ENCODE measurements around the gene TKTL1. TPM values are rescaled to one million over a fixed set of nuclear protein-coding genes. Genes with fewer than 3 reads are reported as not detected.

Gene TKTL1
- total RNA-seq, 5 donors from 2014 or later (not counting 1 experiment from before 2014, with no cell fraction given) = 0.60 to 5.5 (median 1.3) TPM

- POLR2A ChIA-PET = interaction anchor here in 1 of 2 donors (0.6 kb wide), 1 partner anchor 717 kb away, joined by 3 read pairs; no protein-coding TSS in a partner anchor
- H3K36me3 ChIP-seq (ENCODE audit: control insufficient read depth in 2 of 2, extremely low read depth in 1 of 2, insufficient read depth in 1 of 2, low read length in 1 of 2) = no peaks in the 10 kb centered on the region
- H3K36me3 Mint-ChIP-seq = no peaks in the 10 kb centered on the region
- H3K9me3 Mint-ChIP-seq = no peaks in the 10 kb centered on the region
- DNase-seq = no peak
- no peaks in the 10 kb centered on the region for H3K9me3 ChIP-seq
- peaks cover 25 to 41% (median 34%) of the 10 kb centered on the region in 3 donors for H3K4me1 Mint-ChIP-seq
- 100% methylated on average over 2 of the region's 3 CpGs for WGBS (ENCODE audit: insufficient coverage)
- H3K4me1 ChIP-seq (ENCODE audit: control insufficient read depth in 1 of 2, extremely low read depth in 1 of 2, insufficient read depth in 2 of 2, low read length in 2 of 2) = peaks cover 0 to 42% of the 10 kb centered on the region in 2 experiments
- no peak overlapping the region for H3K27ac ChIP-seq (ENCODE audit: low read length)
- H3K27ac Mint-ChIP-seq = no peak overlapping the region
- no peak overlapping the region for H3K4me3 Mint-ChIP-seq
- H3K27me3 Mint-ChIP-seq = peaks cover 0 to 9% of the 10 kb centered on the region in 2 donors
- H3K27me3 ChIP-seq (replicated peaks in 1 of 2; ENCODE audit: control insufficient read depth in 2 of 2, extremely low read depth in 1 of 2, insufficient read depth in 2 of 2, low read length in 1 of 2) = no peaks in the 10 kb centered on the region
- CTCF ChIA-PET = interaction anchor here (0.5 to 1.5 kb wide), 3 partner anchors 10 to 843 kb away, joined by 3 to 4 read pairs (median 3); no protein-coding TSS in a partner anchor
- no peak overlapping the region for H3K4me3 ChIP-seq (ENCODE audit: control insufficient read depth in 1 of 2, extremely low read depth in 1 of 2, low read length in 1 of 2)
- ATAC-seq (replicated peaks in 1 of 4) = no peak
These were observed 19.8 kb downstream of the TKTL1 start for GRCh38 chrX:154315416-154315815.

DNA sequence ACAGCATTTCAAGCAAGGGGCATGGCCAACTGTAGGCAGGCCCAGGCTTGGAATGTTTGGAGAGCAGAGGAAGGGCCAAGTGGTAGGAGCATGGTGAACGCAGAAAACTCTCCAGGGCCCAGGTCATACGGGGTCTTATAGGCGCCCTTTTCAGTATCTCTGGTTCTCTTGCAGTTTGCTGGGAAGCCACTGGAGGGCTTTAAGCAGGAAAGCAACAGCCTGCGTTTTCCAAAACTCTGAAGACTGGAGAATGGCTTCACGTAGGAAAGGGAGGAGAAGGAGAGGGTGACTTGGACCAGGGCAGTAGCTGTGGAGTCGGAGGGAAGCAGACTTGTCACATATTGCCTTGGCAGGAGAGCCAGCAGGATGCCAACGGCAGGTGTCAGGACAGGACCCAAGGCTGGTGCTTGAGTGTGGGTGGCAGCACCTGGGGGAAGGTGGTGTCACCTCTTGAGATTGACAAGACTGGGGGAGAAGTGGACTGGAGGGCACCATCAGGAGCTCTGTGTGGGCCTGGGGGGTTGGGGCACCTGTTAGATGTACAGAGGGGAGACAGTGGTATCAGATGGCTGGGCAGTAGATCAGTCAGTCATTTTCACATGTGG is 21.9 kb downstream of the TKTL1 start:
- H3K27ac ChIP-seq (ENCODE audit: low read length) = no peak overlapping the region
- 33% methylated on average over 3 of the region's 7 CpGs for WGBS (ENCODE audit: insufficient coverage)
- ChIA-PET CTCF (interaction anchor here in 1 of 2 donors (0.6 to 1.1 kb wide), 3 partner anchors 9 to 1320 kb away, joined by 3 to 4 read pairs (median 4); no protein-coding TSS in a partner anchor), POLR2A (interaction anchor here in 1 of 2 donors (1.1 kb wide), 1 partner anchor 82 kb away, joined by 3 read pairs; no protein-coding TSS in a partner anchor)
- H3K4me3 ChIP-seq (ENCODE audit: control insufficient read depth in 1 of 2, extremely low read depth in 1 of 2, low read length in 1 of 2) = no peak overlapping the region
- Mint-ChIP-seq H3K4me1 (peaks cover 37 to 44% (median 39%) of the 10 kb centered on the region in 3 donors), H3K4me3 (peak overlapping the region in 1 of 3 donors; percentile 46), H3K9me3 (no peaks in the 10 kb centered on the region), H3K27ac (peak overlapping the region in 1 of 2 donors; percentile 31), H3K36me3 (no peaks in the 10 kb centered on the region), H3K27me3 (no peaks in the 10 kb centered on the region)
- peaks cover 2 to 43% of the 10 kb centered on the region in 2 experiments for H3K4me1 ChIP-seq (ENCODE audit: control insufficient read depth in 1 of 2, extremely low read depth in 1 of 2, insufficient read depth in 2 of 2, low read length in 2 of 2)
- ATAC-seq (replicated peaks in 1 of 4) = peak in 3 of 4 experiments; percentile 30 to 55 (median 46)
- peak in 5 of 35 experiments; percentile 8 to 27 (median 12) for DNase-seq
- no peaks in the 10 kb centered on the region for H3K36me3 ChIP-seq (ENCODE audit: control insufficient read depth in 2 of 2, extremely low read depth in 1 of 2, insufficient read depth in 1 of 2, low read length in 1 of 2)
- no peaks in the 10 kb centered on the region for H3K9me3 ChIP-seq
- H3K27me3 ChIP-seq (replicated peaks in 1 of 2; ENCODE audit: control insufficient read depth in 2 of 2, extremely low read depth in 1 of 2, insufficient read depth in 2 of 2, low read length in 1 of 2) = no peaks in the 10 kb centered on the region

DNA sequence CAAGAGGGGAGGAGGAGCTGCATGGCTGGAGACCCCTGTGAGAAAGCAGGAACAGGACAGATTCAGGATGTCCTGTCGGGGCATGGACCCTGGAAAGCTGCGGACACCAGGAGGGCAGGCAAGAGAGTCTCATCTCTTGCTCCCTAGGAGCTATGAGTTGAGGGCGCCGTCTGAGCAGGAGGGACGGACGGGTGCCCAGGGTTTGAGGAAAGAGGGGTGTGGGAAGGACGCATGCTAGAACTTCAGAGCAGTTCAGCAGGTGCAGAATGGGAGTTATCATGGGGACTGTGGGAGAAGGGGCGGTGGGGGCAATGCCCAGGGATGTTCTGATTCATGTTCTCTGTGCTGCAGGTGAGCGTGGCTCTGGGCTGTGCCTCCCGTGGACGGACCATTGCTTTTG is 24.8 kb downstream of the TKTL1 start:
- Mint-ChIP-seq H3K4me1 (peaks cover 30 to 31% (median 30%) of the 10 kb centered on the region in 3 donors), H3K36me3 (no peaks in the 10 kb centered on the region), H3K4me3 (no peak overlapping the region), H3K27ac (no peak overlapping the region), H3K27me3 (no peaks in the 10 kb centered on the region), H3K9me3 (no peaks in the 10 kb centered on the region)
- no peak for DNase-seq
- H3K27me3 ChIP-seq (replicated peaks in 1 of 2; ENCODE audit: control insufficient read depth in 2 of 2, extremely low read depth in 1 of 2, insufficient read depth in 2 of 2, low read length in 1 of 2) = no peaks in the 10 kb centered on the region
- WGBS (ENCODE audit: insufficient coverage) = 100% methylated on average over 3 of the region's 11 CpGs
- POLR2A ChIA-PET = interaction anchor here in 1 of 2 donors (0.6 kb wide), 1 partner anchor 50 kb away, joined by 11 read pairs; no protein-coding TSS in a partner anchor
- no peak overlapping the region for H3K4me3 ChIP-seq (ENCODE audit: control insufficient read depth in 1 of 2, extremely low read depth in 1 of 2, low read length in 1 of 2)
- peaks cover 2 to 36% of the 10 kb centered on the region in 2 experiments for H3K4me1 ChIP-seq (ENCODE audit: control insufficient read depth in 1 of 2, extremely low read depth in 1 of 2, insufficient read depth in 2 of 2, low read length in 2 of 2)
- ATAC-seq (replicated peaks in 1 of 4) = no peak
- H3K27ac ChIP-seq (ENCODE audit: low read length) = no peak overlapping the region
- no peaks in the 10 kb centered on the region for H3K36me3 ChIP-seq (ENCODE audit: control insufficient read depth in 2 of 2, extremely low read depth in 1 of 2, insufficient read depth in 1 of 2, low read length in 1 of 2)
- CTCF ChIA-PET = no interaction called here
- no peaks in the 10 kb centered on the region for H3K9me3 ChIP-seq

GRCh38 chrX:154321152-154321551 is 25.6 kb downstream of the TKTL1 start:
- Mint-ChIP-seq H3K27me3 (no peaks in the 10 kb centered on the region), H3K27ac (peak overlapping the region in 1 of 2 donors; percentile 28), H3K4me1 (peaks cover 38 to 39% (median 38%) of the 10 kb centered on the region in 3 donors), H3K36me3 (no peaks in the 10 kb centered on the region), H3K9me3 (no peaks in the 10 kb centered on the region), H3K4me3 (no peak overlapping the region)
- WGBS (ENCODE audit: insufficient coverage) = no CpG with 5 or more reads among the region's 7 CpGs
- Histone ChIP-seq H3K27me3 (replicated peaks in 1 of 2; ENCODE audit: control insufficient read depth in 2 of 2, extremely low read depth in 1 of 2, insufficient read depth in 2 of 2, low read length in 1 of 2) (no peaks in the 10 kb centered on the region), H3K4me1 (ENCODE audit: control insufficient read depth in 1 of 2, extremely low read depth in 1 of 2, insufficient read depth in 2 of 2, low read length in 2 of 2) (peaks cover 4 to 43% of the 10 kb centered on the region in 2 experiments), H3K9me3 (no peaks in the 10 kb centered on the region), H3K4me3 (ENCODE audit: control insufficient read depth in 1 of 2, extremely low read depth in 1 of 2, low read length in 1 of 2) (no peak overlapping the region), H3K27ac (ENCODE audit: low read length) (no peak overlapping the region), H3K36me3 (ENCODE audit: control insufficient read depth in 2 of 2, extremely low read depth in 1 of 2, insufficient read depth in 1 of 2, low read length in 1 of 2) (no peaks in the 10 kb centered on the region)
- DNase-seq (no peak), ATAC-seq (replicated peaks in 1 of 4) (peak in 3 of 4 experiments; percentile 10 to 30 (median 14))
- ChIA-PET POLR2A (interaction anchor here in 1 of 2 donors (0.6 kb wide), 1 partner anchor 50 kb away, joined by 11 read pairs; no protein-coding TSS in a partner anchor), CTCF (no interaction called here)

- Histone ChIP-seq H3K4me3 (ENCODE audit: control insufficient read depth in 1 of 2, extremely low read depth in 1 of 2, low read length in 1 of 2) (no peak overlapping the region), H3K36me3 (ENCODE audit: control insufficient read depth in 2 of 2, extremely low read depth in 1 of 2, insufficient read depth in 1 of 2, low read length in 1 of 2) (no peaks in the 10 kb centered on the region), H3K27ac (ENCODE audit: low read length) (no peak overlapping the region), H3K9me3 (no peaks in the 10 kb centered on the region), H3K4me1 (ENCODE audit: control insufficient read depth in 1 of 2, extremely low read depth in 1 of 2, insufficient read depth in 2 of 2, low read length in 2 of 2) (peaks cover 8 to 44% of the 10 kb centered on the region in 2 experiments), H3K27me3 (replicated peaks in 1 of 2; ENCODE audit: control insufficient read depth in 2 of 2, extremely low read depth in 1 of 2, insufficient read depth in 2 of 2, low read length in 1 of 2) (no peaks in the 10 kb centered on the region)
- no peak overlapping the region for H3K27ac Mint-ChIP-seq
- DNase-seq (peak in 3 of 35 experiments; percentile 4 to 28 (median 7)), ATAC-seq (replicated peaks in 1 of 4) (peak in 3 of 4 experiments; percentile 51 to 67 (median 54))
- peaks cover 42 to 43% (median 42%) of the 10 kb centered on the region in 3 donors for H3K4me1 Mint-ChIP-seq
- CTCF ChIA-PET = interaction anchor here in 1 of 2 donors (0.7 kb wide), 1 partner anchor 78 kb away, joined by 9 read pairs; no protein-coding TSS in a partner anchor
- H3K9me3 Mint-ChIP-seq = no peaks in the 10 kb centered on the region
- 65% methylated on average over 4 of the region's 10 CpGs for WGBS (ENCODE audit: insufficient coverage)
- H3K4me3 Mint-ChIP-seq = no peak overlapping the region
- no peaks in the 10 kb centered on the region for H3K27me3 Mint-ChIP-seq
- POLR2A ChIA-PET = no interaction called here
- no peaks in the 10 kb centered on the region for H3K36me3 Mint-ChIP-seq
These were observed 26.0 kb downstream of the TKTL1 start for GRCh38 chrX:154321594-154321993.

DNA sequence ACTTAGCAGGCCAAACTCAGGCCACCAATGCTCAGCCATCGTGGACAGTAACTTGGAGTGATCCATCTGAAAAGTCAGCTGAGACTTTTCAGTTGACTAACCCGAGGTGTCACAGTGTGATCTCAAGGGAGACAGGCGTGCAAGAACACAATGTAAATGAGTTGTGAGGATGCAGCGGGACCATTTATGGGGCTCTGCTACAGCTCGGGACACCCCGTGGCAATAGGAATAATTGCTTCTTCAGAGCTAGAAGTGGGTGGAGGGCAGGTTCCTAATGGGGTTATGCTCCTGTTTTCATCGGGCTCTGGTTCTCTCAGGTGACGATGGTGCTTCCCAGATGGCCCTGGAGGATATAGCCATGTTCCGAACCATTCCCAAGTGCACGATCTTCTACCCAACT is 27.3 kb downstream of the TKTL1 start:
- Mint-ChIP-seq H3K4me3 (no peak overlapping the region), H3K4me1 (peaks cover 48 to 49% (median 48%) of the 10 kb centered on the region in 3 donors), H3K27ac (no peak overlapping the region), H3K9me3 (no peaks in the 10 kb centered on the region), H3K27me3 (no peaks in the 10 kb centered on the region), H3K36me3 (no peaks in the 10 kb centered on the region)
- ATAC-seq (replicated peaks in 1 of 4) (no peak), DNase-seq (no peak)
- ChIA-PET CTCF (no interaction called here), POLR2A (no interaction called here)
- H3K9me3 ChIP-seq = no peaks in the 10 kb centered on the region
- H3K4me1 ChIP-seq (ENCODE audit: control insufficient read depth in 1 of 2, extremely low read depth in 1 of 2, insufficient read depth in 2 of 2, low read length in 2 of 2) = peaks cover 17 to 46% of the 10 kb centered on the region in 2 experiments
- no peaks in the 10 kb centered on the region for H3K27me3 ChIP-seq (replicated peaks in 1 of 2; ENCODE audit: control insufficient read depth in 2 of 2, extremely low read depth in 1 of 2, insufficient read depth in 2 of 2, low read length in 1 of 2)
- H3K27ac ChIP-seq (ENCODE audit: low read length) = no peak overlapping the region
- 92% methylated on average over 6 of the region's 10 CpGs for WGBS (ENCODE audit: insufficient coverage)
- no peak overlapping the region for H3K4me3 ChIP-seq (ENCODE audit: control insufficient read depth in 1 of 2, extremely low read depth in 1 of 2, low read length in 1 of 2)
- H3K36me3 ChIP-seq (ENCODE audit: control insufficient read depth in 2 of 2, extremely low read depth in 1 of 2, insufficient read depth in 1 of 2, low read length in 1 of 2) = no peaks in the 10 kb centered on the region
